GM12878 (cell line): ENCODE data around the gene GABRA6. TPM values are rescaled to one million over a fixed set of nuclear protein-coding genes. Genes with fewer than 3 reads are reported as not detected.

ENCODE experiments used
- ATAC-seq: fragments of 200-7000 bp; cut with Tn5 transposase; 3 replicates; pipeline ENCODE4 v1.9.1; 2020; ENCODE audit warnings: mild to moderate bottlenecking, moderate library complexity
- BruUV-seq: library from RNA; stranded (reverse); fragments of 400-500 nt; replicated peaks from 2 replicates; lab custom pipeline; 2021; lab: Mats Ljungman, UMichigan
- CTCF ChIA-PET: fragments of 300-600 bp; sonication (Branson Sonifier 250); formaldehyde crosslinking; extraction: SDS; loops from one replicate; lab custom pipeline; 2021; ENCODE audit warnings: inconsistent platforms; lab: Yijun Ruan, JAX
- POLR2A ChIA-PET: fragments of 350-600 bp; formaldehyde crosslinking; extraction: SDS; loops from one replicate; lab custom pipeline; 2021; ENCODE audit warnings: inconsistent platforms; lab: Charles Lee
- RAD21 ChIA-PET: fragments of 300-600 bp; sonication (Branson Sonifier 250); formaldehyde crosslinking; loops from one replicate; lab custom pipeline; 2023; ENCODE audit warnings: antibody characterized with exemption; ENCODE audit not compliant: unreplicated experiment; lab: Charles Lee
- SMC1A ChIA-PET: fragments of 300-600 bp; sonication (Branson Sonifier 250); formaldehyde crosslinking; loops from one replicate; lab custom pipeline; 2023; ENCODE audit not compliant: unreplicated experiment, uncharacterized antibody; lab: Charles Lee
- DNase-seq: peaks from one replicate; pipeline ENCODE4 v3.0.0-alpha.2; 2011; ENCODE audit warnings: low read depth, low spot score
- FAIRE-seq: peaks from 3 replicates; lab custom pipeline; 2011; peaks lifted over from hg19 to GRCh38; lab: Jason Lieb, UNC
- H2AFZ ChIP-seq: 2 replicates; pipeline ENCODE4 v1.6.0; 2011; ENCODE audit warnings: low read depth, low read length, control low read depth; ENCODE audit not compliant: control insufficient read depth
- H3K27ac ChIP-seq: 2 replicates; pipeline ENCODE4 v1.5.1; 2011; ENCODE audit warnings: control low read depth; ENCODE audit not compliant: control insufficient read depth, insufficient read depth
- H3K27me3 ChIP-seq, 2 experiments: replicated peaks in 1 of 2; 2 replicates each; pipeline versions ENCODE4 v1.6.0 to v1.6.1; 2011; ENCODE audit warnings: low read length in 1 of 2; ENCODE audit not compliant: control insufficient read depth in 2 of 2, insufficient read depth in 2 of 2
- H3K36me3 ChIP-seq, 2 experiments: 2 replicates each; pipeline ENCODE4 v1.5.1; 2011; ENCODE audit warnings: low read length in 1 of 2; ENCODE audit not compliant: control insufficient read depth in 2 of 2, insufficient read depth in 2 of 2
- H3K4me1 ChIP-seq: 2 replicates; pipeline ENCODE4 v1.6.1; 2011; ENCODE audit warnings: mild to moderate bottlenecking, low read length, moderate library complexity, mixed read lengths; ENCODE audit not compliant: control insufficient read depth, insufficient read depth
- H3K4me2 ChIP-seq: 2 replicates; pipeline ENCODE4 v1.6.0; 2011; ENCODE audit warnings: control low read depth; ENCODE audit not compliant: control insufficient read depth, insufficient read depth
- H3K4me3 ChIP-seq: fragments of 200-600 bp; sonication (generic); 2 replicates; pipeline ENCODE4 v1.5.1; 2016
- H3K79me2 ChIP-seq: 2 replicates; pipeline ENCODE4 v1.6.0; 2011; ENCODE audit warnings: low read length; ENCODE audit not compliant: control insufficient read depth, insufficient read depth
- H3K9ac ChIP-seq: 2 replicates; pipeline ENCODE4 v1.8.0; 2011; ENCODE audit warnings: low read length, control low read depth, mixed read lengths; ENCODE audit not compliant: control insufficient read depth, insufficient read depth
- H3K9me3 ChIP-seq: replicated peaks from 3 replicates; pipeline ENCODE4 v1.5.1; 2011; ENCODE audit warnings: mild to moderate bottlenecking, low read length; ENCODE audit not compliant: control insufficient read depth, insufficient read depth
- H4K20me1 ChIP-seq: 2 replicates; pipeline ENCODE4 v1.6.0; 2011; ENCODE audit not compliant: control insufficient read depth, insufficient read depth
- KAT2A ChIP-seq: conservative IDR thresholded peaks from 2 replicates; pipeline ENCODE4 v1.6.1; 2011; ENCODE audit warnings: low read depth, low read length; ENCODE audit not compliant: control insufficient read depth
- MLLT1 ChIP-seq: fragments of 450-650 bp; IDR thresholded peaks from 2 replicates; pipeline ENCODE4 v1.6.1; 2016; ENCODE audit warnings: mild to moderate bottlenecking
- SREBF2 ChIP-seq: IDR thresholded peaks from 2 replicates; pipeline ENCODE4 v1.6.1; 2012; ENCODE audit warnings: mild to moderate bottlenecking, low read length
- WRNIP1 ChIP-seq: IDR thresholded peaks from 2 replicates; pipeline ENCODE4 v1.6.1; 2011; ENCODE audit warnings: low read depth, low read length, improper control_type of control experiment, borderline replicate concordance
- ZBTB40 ChIP-seq: fragments of 450-650 bp; IDR thresholded peaks from 2 replicates; pipeline ENCODE4 v1.6.1; 2016; ENCODE audit warnings: mild to moderate bottlenecking, moderate library complexity, borderline replicate concordance
- WGBS: methylation state at CpG from one replicate; pipeline ENCODE4 v1.1.6; 2016; ENCODE audit warnings: low lambda C conversion rate; ENCODE audit not compliant: insufficient replicate concordance, insufficient coverage; ENCODE audit errors: missing lambda C conversion rate; 5-methylcytosine and 5-hydroxymethylcytosine counted together
- in situ Hi-C: fragments of 300-500 bp; cut with MboI; formaldehyde crosslinking; loops from 9 replicates; pipeline ENCODE4 v1.14.3; 2018; ENCODE audit warnings: mixed read lengths
- intact Hi-C: fragments of 100-400 bp; cut with micrococcal nuclease; formaldehyde crosslinking; loops from one replicate; pipeline ENCODE4 v1.14.2; 2022; ENCODE audit not compliant: unreplicated experiment
- polyA plus RNA-seq, 11 experiments: library from polyadenylated mRNA; depleted of rRNA in 4 of 11; unstranded in 6 of 11; stranded (reverse) in 5 of 11; fragments of >200 nt; fragmentation: Nextera tagmentation in 4 of 11; fragmentation: Illumina TruSeq in 1 of 11; extraction: Ambion mirVana in 4 of 11; extraction: Trizol in 1 of 11; gene quantifications; 1 replicate in 1 of 11; 2 replicates in 10 of 11; pipeline versions ENCODE4 v1.2.1 to v1.2.3, GENCODE V29; 2011 to 2016; ENCODE audit warnings: inconsistent platforms in 2 of 11, missing spikeins in 2 of 11, low read depth in 1 of 11
- total RNA-seq, 4 experiments: library from RNA; depleted of rRNA in 3 of 4; stranded (reverse); fragments of >200 nt in 3 of 4; fragmentation: Illumina TruSeq in 1 of 4; extraction: Trizol in 1 of 4; gene quantifications; 2 replicates each; pipeline versions ENCODE4 v1.2.1 to v1.2.3, GENCODE V29; 2013 to 2021

The GABRA6 gene
- total and polyA plus RNA-seq, 10 of the 15 experiments (the other 5 are each of a cell fraction or from before 2014, with no cell fraction given) = not detected

GRCh38 chr5:161709239-161709638, 23.7 kb downstream of the GABRA6 start:
- CTCF ChIA-PET = no interaction called here
- no peaks in the 10 kb centered on the region for H3K79me2 ChIP-seq
- WGBS = 16% methylated on average over 5 of the region's 5 CpGs
- intact Hi-C loops (no loop called here), in situ Hi-C loops (no loop called here)
- FAIRE-seq (no peak), DNase-seq (no peak), ATAC-seq (no peak)
- SMC1A ChIA-PET = no interaction called here
- RAD21 ChIA-PET = no interaction called here
- H2AFZ ChIP-seq = no peak overlapping the region
- no peak overlapping the region for H3K27ac ChIP-seq
- TF ChIP-seq WRNIP1 (no peak), ZBTB40 (peak; percentile 25; the same call in 1 of the 2 replicates)
- H3K4me2 ChIP-seq = no peak overlapping the region
- no peak overlapping the region for H3K4me3 ChIP-seq
- no peaks in the 10 kb centered on the region for H3K4me1 ChIP-seq
- H4K20me1 ChIP-seq = no peaks in the 10 kb centered on the region
- no peaks in the 10 kb centered on the region for H3K36me3 ChIP-seq
- H3K27me3 ChIP-seq = no peaks in the 10 kb centered on the region
- BruUV-seq = no TSS peak
- no peak overlapping the region for H3K9ac ChIP-seq
- no peaks in the 10 kb centered on the region for H3K9me3 ChIP-seq
- POLR2A ChIA-PET = no interaction called here

GRCh38 chr5:161713042-161713441, 27.5 kb downstream of the GABRA6 start:
- CTCF ChIA-PET = no interaction called here
- H3K4me3 ChIP-seq = no peak overlapping the region
- TF ChIP-seq MLLT1 = no peak
- no peak for TF ChIP-seq KAT2A
- TF ChIP-seq SREBF2 = no peak
- intact Hi-C loops = no loop called here
- no peaks in the 10 kb centered on the region for H4K20me1 ChIP-seq
- H3K9ac ChIP-seq = no peak overlapping the region
- SMC1A ChIA-PET = no interaction called here
- H3K27me3 ChIP-seq = no peaks in the 10 kb centered on the region
- no peaks in the 10 kb centered on the region for H3K36me3 ChIP-seq
- no peak overlapping the region for H3K4me2 ChIP-seq
- RAD21 ChIA-PET = no interaction called here
- no TSS peak for BruUV-seq
- no peaks in the 10 kb centered on the region for H3K9me3 ChIP-seq
- no peak overlapping the region for H3K27ac ChIP-seq
- in situ Hi-C loops = no loop called here
- no peaks in the 10 kb centered on the region for H3K79me2 ChIP-seq
- FAIRE-seq = no peak
- POLR2A ChIA-PET = no interaction called here
- H2AFZ ChIP-seq = no peak overlapping the region
- no peak for DNase-seq
- ATAC-seq = no peak
- no peaks in the 10 kb centered on the region for H3K4me1 ChIP-seq
- 0% methylated on average over 2 of the region's 2 CpGs for WGBS
